ENCODE results near the gene STXBP5L. TPM values are rescaled to one million over a fixed set of nuclear protein-coding genes. Genes with fewer than 3 reads are reported as not detected.
"Not testable (repeated sequence)": the region's sequence is repeated elsewhere in the genome, so short reads cannot be mapped to it uniquely, and the experiment has no call there.

The STXBP5L gene
- total RNA-seq, 1 donor from 2014 or later, result not detected

GRCh38 chr3:120988994-120989393, 81.0 kb downstream of the STXBP5L start:
- ATAC-seq, result no peak
- no peak for DNase-seq (ENCODE audit: low spot score)

- DNase-seq (ENCODE audit: low spot score) (no peak), ATAC-seq (no peak)
These were observed 110.9 kb downstream of the STXBP5L start for GRCh38 chr3:121018917-121019321.

GRCh38 chr3:121063628-121064027, 155.6 kb downstream of the STXBP5L start:
- DNase-seq (ENCODE audit: low spot score), result no peak
- no peak for ATAC-seq

- ATAC-seq (no peak), DNase-seq (ENCODE audit: low spot score) (no peak)
These were observed 156.1 kb downstream of the STXBP5L start for GRCh38 chr3:121064121-121064520.

- DNase-seq (ENCODE audit: low spot score) (no peak), ATAC-seq (no peak)
These were observed 164.1 kb downstream of the STXBP5L start for GRCh38 chr3:121072133-121072532.

GRCh38 chr3:121073011-121073410, 165.0 kb downstream of the STXBP5L start:
- DNase-seq (ENCODE audit: low spot score) (no peak), ATAC-seq (no peak)

- no peak for ATAC-seq
- no peak for DNase-seq (ENCODE audit: low spot score)
These were observed 167.2 kb downstream of the STXBP5L start for GRCh38 chr3:121075191-121075590.

- not testable (repeated sequence) for DNase-seq (ENCODE audit: low spot score); ATAC-seq
These were observed 170.5 kb downstream of the STXBP5L start for GRCh38 chr3:121078378-121079101.

- no peak for DNase-seq (ENCODE audit: low spot score)
- no peak for ATAC-seq
These were observed 188.9 kb downstream of the STXBP5L start for GRCh38 chr3:121096953-121097352.

GRCh38 chr3:121111086-121111485, 203.1 kb downstream of the STXBP5L start:
- DNase-seq (ENCODE audit: low spot score); ATAC-seq: not testable (repeated sequence)

GRCh38 chr3:121111914-121112612, 204.1 kb downstream of the STXBP5L start:
- no peak for ATAC-seq
- DNase-seq (ENCODE audit: low spot score), result no peak

- ATAC-seq (no peak), DNase-seq (ENCODE audit: low spot score) (no peak)
These were observed 218.2 kb downstream of the STXBP5L start for GRCh38 chr3:121126033-121126706.

- DNase-seq (ENCODE audit: low spot score) (no peak), ATAC-seq (no peak)
These were observed 218.7 kb downstream of the STXBP5L start for GRCh38 chr3:121126707-121127035.

- DNase-seq (ENCODE audit: low spot score) (no peak), ATAC-seq (no peak)
These were observed 244.6 kb downstream of the STXBP5L start for GRCh38 chr3:121152573-121152972.

GRCh38 chr3:121153851-121154250, 245.8 kb downstream of the STXBP5L start:
- DNase-seq (ENCODE audit: low spot score), result no peak
- no peak for ATAC-seq

GRCh38 chr3:121155028-121155427, 247.0 kb downstream of the STXBP5L start:
- ATAC-seq, result no peak
- DNase-seq (ENCODE audit: low spot score), result no peak

GRCh38 chr3:121165397-121165837, 257.4 kb downstream of the STXBP5L start:
- ATAC-seq, result no peak
- DNase-seq (ENCODE audit: low spot score), result no peak

GRCh38 chr3:121167374-121168139, 259.6 kb downstream of the STXBP5L start:
- ATAC-seq (no peak), DNase-seq (ENCODE audit: low spot score) (no peak)

GRCh38 chr3:121175083-121175482, 267.1 kb downstream of the STXBP5L start:
- no peak for ATAC-seq

GRCh38 chr3:121190626-121191025, 282.6 kb downstream of the STXBP5L start:
- DNase-seq (ENCODE audit: low spot score); ATAC-seq: not testable (repeated sequence)

More at GRCh38 chr3:121175083-121175482, 267.1 kb downstream of the STXBP5L start:
- no peak for DNase-seq (ENCODE audit: low spot score)

- no peak for ATAC-seq
- DNase-seq (ENCODE audit: low spot score), result no peak
These were observed 294.6 kb downstream of the STXBP5L start for GRCh38 chr3:121202573-121202972.

All from left lobe of liver (tissue), 2 donors.